Fibroblast of gingiva (primary cell): ENCODE measurements around the gene DGKD.
A peak's percentile ranks its signal among the peaks of the same experiment; 100 is the strongest.

Experiments used
- DNase-seq: peaks from one replicate; pipeline ENCODE4 v3.0.0-alpha.2; 2011; ENCODE audit warnings: low read depth

The DGKD gene

GRCh38 chr2:233428438-233428837 is 74.1 kb downstream of the DGKD start:
- no peak for DNase-seq

- no peak for DNase-seq
Observed at GRCh38 chr2:233429175-233429897, 75.0 kb downstream of the DGKD start.

- DNase-seq = no peak
Observed at GRCh38 chr2:233430081-233430480, 75.8 kb downstream of the DGKD start.

GRCh38 chr2:233430651-233431050 is 76.4 kb downstream of the DGKD start:
- DNase-seq = no peak

GRCh38 chr2:233433029-233433428 is 78.7 kb downstream of the DGKD start:
- no peak for DNase-seq

GRCh38 chr2:233433794-233434193 is 79.5 kb downstream of the DGKD start:
- no peak for DNase-seq

- no peak for DNase-seq
Observed at GRCh38 chr2:233434666-233435330, 80.5 kb downstream of the DGKD start.

- DNase-seq = no peak
Observed at GRCh38 chr2:233435436-233436190, 81.3 kb downstream of the DGKD start.

- no peak for DNase-seq
Observed at GRCh38 chr2:233436191-233436581, 81.9 kb downstream of the DGKD start.

GRCh38 chr2:233436691-233437438 is 82.6 kb downstream of the DGKD start:
- DNase-seq = no peak

- no peak for DNase-seq
Observed at GRCh38 chr2:233437439-233437955, 83.2 kb downstream of the DGKD start.

GRCh38 chr2:233438573-233439147 is 84.4 kb downstream of the DGKD start:
- DNase-seq = no peak

- no peak for DNase-seq
Observed at GRCh38 chr2:233439191-233439590, 84.9 kb downstream of the DGKD start.

- no peak for DNase-seq
Observed at GRCh38 chr2:233440314-233440713, 86.0 kb downstream of the DGKD start.

- DNase-seq = no peak
Observed at GRCh38 chr2:233440714-233441113, 86.4 kb downstream of the DGKD start.

- DNase-seq = no peak
Observed at GRCh38 chr2:233441161-233442027, 87.1 kb downstream of the DGKD start.

GRCh38 chr2:233442028-233442310 is 87.7 kb downstream of the DGKD start:
- DNase-seq = no peak

GRCh38 chr2:233443511-233444183 is 89.4 kb downstream of the DGKD start:
- peak; percentile 70 for DNase-seq

- no peak for DNase-seq
Observed at GRCh38 chr2:233444501-233444900, 90.2 kb downstream of the DGKD start.

GRCh38 chr2:233445152-233445830 is 91.0 kb downstream of the DGKD start:
- no peak for DNase-seq
